GM11168 (cell line): Measurements from ENCODE around the gene BABAM2.
"Not testable (repeated sequence)": the region's sequence is repeated elsewhere in the genome, so short reads cannot be mapped to it uniquely, and the experiment has no call there.

Source experiments
- in situ Hi-C: fragments of 300-500 bp; cut with MboI; formaldehyde crosslinking; loops from one replicate; pipeline ENCODE4 v1.12.0; 2022; ENCODE audit warnings: low sequenced_read_pairs; ENCODE audit not compliant: unreplicated experiment

BABAM2 gene

GRCh38 chr2:28360058-28360717, 469.7 kb downstream of the BABAM2 start:
- in situ Hi-C loops, result no loop called here

GRCh38 chr2:28360718-28361293, 470.3 kb downstream of the BABAM2 start:
- in situ Hi-C loops, result no loop called here

GRCh38 chr2:28361991-28362710, 471.6 kb downstream of the BABAM2 start:
- in situ Hi-C loops, result no loop called here

- in situ Hi-C loops, result no loop called here
Observed at GRCh38 chr2:28362991-28363521, 472.5 kb downstream of the BABAM2 start.

GRCh38 chr2:28363686-28364280, 473.3 kb downstream of the BABAM2 start:
- in situ Hi-C loops, result no loop called here

- in situ Hi-C loops, result no loop called here
Observed at GRCh38 chr2:28364610-28365009, 474.1 kb downstream of the BABAM2 start.

GRCh38 chr2:28365158-28365557, 474.6 kb downstream of the BABAM2 start:
- in situ Hi-C loops, result no loop called here

GRCh38 chr2:28366149-28366495, 475.6 kb downstream of the BABAM2 start:
- in situ Hi-C loops, result no loop called here

- in situ Hi-C loops, result no loop called here
Observed at GRCh38 chr2:28366496-28367282, 476.2 kb downstream of the BABAM2 start.

- in situ Hi-C loops, result no loop called here
Observed at GRCh38 chr2:28367667-28368356, 477.3 kb downstream of the BABAM2 start.

GRCh38 chr2:28368357-28368798, 477.8 kb downstream of the BABAM2 start:
- in situ Hi-C loops, result no loop called here

- in situ Hi-C loops, result no loop called here
Observed at GRCh38 chr2:28369358-28369757, 478.8 kb downstream of the BABAM2 start.

- in situ Hi-C loops, result no loop called here
Observed at GRCh38 chr2:28370354-28370753, 479.8 kb downstream of the BABAM2 start.

GRCh38 chr2:28371728-28372127, 481.2 kb downstream of the BABAM2 start:
- in situ Hi-C loops, result not testable (repeated sequence)

- in situ Hi-C loops, result no loop called here
Observed at GRCh38 chr2:28373854-28374253, 483.3 kb downstream of the BABAM2 start.

GRCh38 chr2:28374331-28374730, 483.8 kb downstream of the BABAM2 start:
- in situ Hi-C loops, result no loop called here

- in situ Hi-C loops, result no loop called here
Observed at GRCh38 chr2:28375236-28375635, 484.7 kb downstream of the BABAM2 start.

- in situ Hi-C loops, result no loop called here
Observed at GRCh38 chr2:28375742-28376631, 485.5 kb downstream of the BABAM2 start.
